ENCODE measurements around the gene FHL2.

Gene FHL2

DNA sequence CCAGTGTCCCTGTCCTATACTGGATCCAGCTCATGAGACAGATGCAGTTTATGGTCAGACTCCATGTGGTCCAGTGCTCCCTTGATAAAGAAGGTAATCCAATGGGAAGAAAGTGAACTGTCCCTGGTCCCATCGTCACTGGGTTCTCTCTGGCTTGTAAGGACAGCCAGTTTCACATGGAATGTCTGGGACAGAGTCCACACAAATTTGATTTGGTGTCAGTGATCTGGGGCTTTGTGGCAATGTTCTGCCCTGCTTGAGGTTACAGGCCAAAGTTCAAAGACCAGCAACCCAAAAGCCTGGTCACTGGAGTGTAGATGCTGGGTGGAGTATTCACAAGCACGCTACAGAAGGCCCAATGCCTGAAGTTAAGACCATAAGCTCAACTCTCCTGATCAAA lies 22.2 kb upstream of the FHL2 start:
- DNase-seq, result no peak

DNA sequence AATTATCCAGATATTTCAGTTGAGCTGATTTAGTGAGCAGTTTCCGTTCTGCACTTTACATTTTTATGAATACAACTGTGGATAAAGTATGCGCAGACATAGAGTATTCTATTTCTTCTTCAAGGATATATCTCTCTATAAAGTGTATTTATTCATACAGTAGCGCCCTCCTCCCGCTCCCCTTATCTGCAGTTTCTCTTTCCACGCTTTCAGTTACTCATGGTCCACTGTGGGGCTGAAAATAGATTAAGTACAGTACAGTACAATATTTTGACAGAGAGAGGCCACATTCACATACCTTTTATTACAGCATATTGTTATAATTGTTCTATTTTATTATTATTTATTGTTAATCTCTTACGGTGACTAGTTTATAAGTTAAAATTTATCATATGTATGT lies 19.7 kb upstream of the FHL2 start:
- DNase-seq, result no peak

DNA sequence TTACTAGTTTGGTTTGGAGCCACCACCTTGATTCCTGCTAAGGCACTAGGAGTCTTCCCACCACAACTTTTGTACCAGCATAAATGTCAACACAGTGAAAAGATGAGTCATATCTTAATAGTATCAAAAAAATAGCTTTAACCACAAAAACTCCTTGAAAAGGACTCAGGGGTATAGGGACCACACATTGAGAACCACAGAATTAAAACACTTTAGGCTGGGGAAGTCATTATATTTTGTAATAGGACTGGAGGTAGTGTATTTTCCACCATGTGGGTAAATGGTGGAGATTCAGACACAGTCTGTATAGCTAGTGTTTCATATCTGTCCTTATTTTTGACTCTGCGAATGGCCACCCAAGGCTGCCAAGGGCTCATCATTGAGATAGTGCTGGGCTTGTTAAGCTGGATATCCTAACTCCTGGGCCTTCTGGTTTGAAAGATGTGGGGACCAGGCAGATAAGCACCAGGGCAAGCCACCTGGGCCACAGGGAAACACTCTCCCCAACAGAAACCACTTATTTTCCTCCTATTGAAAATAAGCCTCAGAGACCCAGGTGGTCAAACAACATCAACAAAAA lies 19.1 kb upstream of the FHL2 start:
- DNase-seq, result no peak

DNA sequence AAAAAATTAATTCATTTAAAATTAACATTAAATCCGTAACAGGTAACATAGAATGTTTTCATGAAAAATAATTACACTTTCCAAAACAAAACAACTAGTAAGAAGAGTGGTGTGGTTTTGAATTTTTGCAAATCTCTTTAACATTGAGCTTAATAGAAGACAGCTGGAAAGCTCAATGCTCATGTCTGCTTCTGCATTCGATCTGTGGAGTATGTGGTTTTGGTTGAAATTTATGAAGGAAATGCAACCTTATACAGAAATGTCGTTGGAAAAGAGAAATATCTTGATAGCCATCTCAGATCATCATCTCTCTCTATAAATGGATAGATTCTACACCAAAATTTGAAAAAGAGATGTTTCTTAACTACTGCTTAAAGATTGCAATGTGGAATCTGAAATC lies 17.3 kb upstream of the FHL2 start:
- no peak for DNase-seq

DNA sequence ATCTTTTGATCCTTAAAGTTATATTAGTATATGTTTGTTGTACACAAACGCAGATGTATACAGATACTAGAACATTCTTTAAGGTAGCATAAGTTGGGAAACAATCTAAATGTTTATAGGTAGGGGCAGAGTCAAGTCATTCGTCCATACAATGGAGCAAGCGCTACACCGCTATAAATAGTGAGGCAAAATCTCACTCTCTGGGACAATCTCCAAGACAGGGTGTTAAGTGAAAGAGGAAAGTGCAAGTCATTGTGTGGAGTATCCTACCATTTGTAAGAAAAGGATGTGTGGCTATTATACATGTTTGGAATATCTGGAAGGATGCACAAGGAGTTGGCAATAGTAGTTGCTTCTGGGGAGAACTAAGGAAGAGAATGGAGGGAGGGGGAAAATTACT lies 16.2 kb upstream of the FHL2 start:
- DNase-seq, result no peak

DNA sequence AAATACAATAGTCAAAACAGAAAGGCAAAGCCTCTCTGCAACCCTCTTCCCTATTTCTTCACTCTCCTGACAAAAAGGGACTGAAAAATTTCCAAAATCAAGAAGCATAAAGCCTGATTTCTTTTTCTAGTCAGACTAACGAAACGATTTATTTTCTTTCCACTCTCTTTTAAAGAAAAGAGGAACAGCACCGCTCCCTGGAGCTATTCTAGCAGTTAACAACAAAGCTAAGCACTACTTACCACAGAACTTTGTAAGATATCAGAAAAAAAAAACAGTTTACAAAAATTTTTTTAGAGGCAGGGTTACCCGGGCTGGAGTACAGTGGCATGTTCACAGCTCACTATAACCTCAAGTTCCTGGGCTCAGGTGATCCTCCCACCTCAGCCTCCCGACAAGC lies 14.4 kb upstream of the FHL2 start:
- no peak for DNase-seq

DNA sequence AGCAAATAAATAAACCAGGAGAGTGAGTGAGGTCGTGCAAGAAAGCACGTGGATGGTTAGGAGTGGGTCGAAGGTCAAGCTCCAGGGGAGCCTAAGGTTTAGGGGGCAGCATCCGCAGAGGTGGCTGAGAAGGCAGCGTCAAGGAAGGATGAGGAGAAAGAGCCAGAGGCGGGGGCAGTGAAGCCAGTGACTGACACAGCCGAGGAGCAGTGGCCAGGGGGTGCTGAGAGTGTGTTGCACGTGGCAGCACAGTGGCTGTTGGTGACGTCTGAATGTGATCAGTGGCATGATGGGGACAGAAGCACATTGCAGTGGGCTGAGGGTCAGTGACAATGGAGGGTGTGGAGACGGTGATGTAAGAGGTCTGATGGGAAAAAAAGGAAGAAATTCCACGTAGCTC lies 13.7 kb upstream of the FHL2 start:
- DNase-seq, result no peak

DNA sequence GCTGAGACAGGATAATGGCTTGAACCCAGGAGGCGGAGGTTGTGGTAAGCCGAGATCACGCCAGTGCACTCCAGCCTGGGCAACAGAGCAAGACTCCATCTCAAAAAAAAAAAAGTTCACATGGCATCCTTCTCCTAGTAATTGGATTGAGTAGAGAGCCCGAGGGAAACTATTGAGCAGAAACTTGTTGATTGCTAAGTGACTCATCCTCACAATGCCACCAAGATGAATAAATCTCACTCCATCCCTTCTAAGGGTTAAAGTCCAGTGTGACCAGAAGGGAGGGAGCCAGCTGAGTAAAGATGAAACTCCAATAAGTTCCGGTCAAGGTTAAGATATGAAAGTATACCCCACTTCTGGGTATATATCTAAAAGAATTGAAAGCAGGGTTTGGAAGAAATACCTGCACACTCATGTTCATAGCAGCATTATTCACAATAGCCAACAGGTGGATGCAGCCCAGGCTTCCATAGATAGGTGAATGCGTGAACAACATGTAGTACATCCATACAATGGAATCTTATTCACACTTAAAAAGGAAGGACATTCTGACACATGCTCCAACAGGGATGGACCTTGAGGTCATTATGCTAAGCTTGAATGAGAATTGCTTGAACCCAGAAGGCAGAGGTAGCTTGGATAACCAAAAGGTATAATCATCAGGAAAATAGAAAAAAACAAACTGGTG lies 13.0 kb upstream of the FHL2 start:
- no peak for DNase-seq

DNA sequence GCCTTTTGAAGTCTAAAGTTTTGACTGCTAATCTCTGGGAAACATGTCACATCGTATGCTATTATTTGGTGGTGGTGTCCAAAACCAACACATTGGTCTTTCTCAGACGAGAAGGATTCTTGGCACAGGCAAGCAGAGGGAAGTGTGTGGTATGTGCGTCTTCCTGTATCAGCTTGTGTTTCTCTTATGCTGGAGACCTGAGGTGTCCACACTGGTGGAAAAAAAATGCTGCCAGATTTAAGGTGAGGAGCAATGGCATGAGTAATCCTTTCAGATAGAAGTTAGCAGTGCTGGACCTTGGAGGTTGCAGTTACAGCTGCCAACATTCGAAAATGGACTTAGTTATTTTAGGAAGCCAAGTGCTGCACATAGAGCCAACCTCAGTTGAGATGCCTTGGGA lies 11.7 kb upstream of the FHL2 start:
- DNase-seq, result no peak

DNA sequence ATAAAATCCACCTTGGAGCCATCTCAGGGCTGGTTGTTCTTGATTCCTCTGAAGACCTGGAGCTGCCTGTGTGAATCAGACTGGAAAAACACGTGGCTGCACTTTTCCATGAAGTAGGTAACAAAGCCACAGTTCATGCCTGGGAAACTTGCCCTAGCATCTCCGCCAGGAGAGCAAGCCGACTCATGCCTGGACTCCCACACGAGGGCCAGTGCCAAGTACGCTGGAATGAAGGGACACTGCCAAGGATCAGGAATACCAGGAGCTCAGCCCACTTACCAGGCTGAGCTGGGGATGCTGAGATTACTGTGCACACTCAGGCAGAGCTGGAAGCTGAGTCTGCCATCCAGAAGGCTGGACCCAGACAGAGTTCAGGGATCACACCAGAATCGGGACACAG lies 10.9 kb upstream of the FHL2 start:
- no peak for DNase-seq

DNA sequence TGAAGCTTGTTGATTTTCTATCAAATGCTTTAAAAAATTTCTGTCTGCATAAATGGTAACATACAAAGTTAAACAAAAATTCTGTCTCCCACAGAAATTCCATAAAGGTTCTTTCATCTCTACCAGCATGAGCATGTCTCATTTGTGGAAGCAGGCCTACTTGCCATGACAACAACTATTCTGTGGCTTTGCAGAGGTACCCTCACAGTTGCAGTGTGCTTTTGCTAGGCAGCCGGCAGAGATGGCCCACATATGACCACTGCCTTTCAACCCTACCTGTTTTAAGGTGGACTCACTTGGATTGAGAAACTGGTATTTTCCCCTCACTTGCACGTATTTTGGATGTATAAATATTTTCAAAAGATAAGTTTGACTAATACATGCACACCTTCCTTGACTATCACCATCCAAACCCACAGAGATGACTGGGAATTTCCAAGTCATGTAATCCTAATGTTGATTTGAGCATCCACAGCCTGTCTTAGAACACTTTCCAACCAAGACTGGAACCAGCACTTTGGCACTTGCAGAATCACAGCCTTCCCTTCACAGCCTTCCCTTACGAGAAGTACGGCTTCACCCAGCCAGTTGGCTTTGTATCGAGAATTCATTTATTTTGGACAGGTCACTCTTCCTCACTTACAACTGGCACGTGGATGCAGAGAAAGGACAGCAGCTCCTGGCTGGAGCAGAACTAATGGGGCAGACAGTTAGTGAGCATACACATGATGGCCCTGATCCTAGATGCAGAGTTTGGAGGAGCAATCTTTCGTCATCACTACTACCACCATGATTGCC lies 9.3 kb upstream of the FHL2 start:
- DNase-seq, result no peak

DNA sequence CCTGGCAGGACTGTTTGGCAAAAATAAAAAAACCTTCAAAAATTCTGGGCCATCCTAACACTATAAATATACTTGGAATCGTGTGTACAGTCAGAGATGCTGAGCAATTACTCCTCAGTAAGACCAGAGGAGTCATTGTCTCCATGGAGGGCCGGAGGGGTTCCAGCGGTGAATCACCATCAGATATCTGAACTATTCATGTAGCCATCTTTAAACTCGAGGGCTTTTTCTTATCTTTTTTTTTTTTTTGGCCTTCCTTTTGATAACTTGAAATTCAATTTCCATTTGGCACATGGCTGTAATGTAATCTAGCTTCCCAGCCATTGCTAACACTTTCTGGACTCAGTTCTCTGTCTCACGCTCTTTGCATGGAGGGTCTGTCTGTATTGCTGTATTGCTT lies 7.4 kb upstream of the FHL2 start:
- no peak for DNase-seq

DNA sequence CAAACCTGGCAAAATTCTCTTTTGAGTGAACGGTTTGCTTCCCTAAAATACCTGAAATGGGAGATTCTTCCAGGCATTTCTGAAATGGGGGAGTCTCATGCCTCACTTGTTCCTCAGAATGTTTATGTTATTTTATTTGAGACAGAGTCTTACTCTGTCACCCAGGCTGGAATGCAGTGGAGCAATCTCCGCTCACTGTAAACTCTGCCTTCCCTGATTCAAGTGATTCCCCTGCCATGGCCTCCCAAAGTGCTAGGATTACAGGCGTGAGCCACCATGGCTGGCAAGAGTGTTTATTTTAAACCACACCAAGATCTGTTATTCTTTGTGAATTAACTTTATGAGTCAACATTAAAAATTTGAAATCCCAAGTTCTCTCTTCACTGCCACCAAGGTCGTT lies 6.4 kb upstream of the FHL2 start:
- DNase-seq, result no peak

DNA sequence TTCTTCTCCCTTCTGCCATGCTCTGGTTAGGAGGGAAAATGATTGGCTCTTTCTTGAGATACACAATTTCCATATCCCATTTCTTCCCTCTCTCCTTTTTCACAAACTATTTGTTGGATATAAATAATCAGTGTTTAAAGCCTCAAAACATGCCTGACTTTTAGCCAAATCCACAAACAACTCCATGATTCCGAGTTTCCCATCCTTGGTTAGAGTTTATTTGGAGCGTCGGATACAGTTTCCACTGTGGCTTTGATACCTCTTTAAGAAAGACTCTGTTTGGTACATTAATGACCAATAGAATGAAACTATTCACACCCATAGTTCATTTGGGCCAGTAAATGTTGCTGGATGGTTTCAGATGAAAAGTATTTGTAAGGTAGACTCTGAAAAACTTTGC lies 5.9 kb upstream of the FHL2 start:
- no peak for DNase-seq

DNA sequence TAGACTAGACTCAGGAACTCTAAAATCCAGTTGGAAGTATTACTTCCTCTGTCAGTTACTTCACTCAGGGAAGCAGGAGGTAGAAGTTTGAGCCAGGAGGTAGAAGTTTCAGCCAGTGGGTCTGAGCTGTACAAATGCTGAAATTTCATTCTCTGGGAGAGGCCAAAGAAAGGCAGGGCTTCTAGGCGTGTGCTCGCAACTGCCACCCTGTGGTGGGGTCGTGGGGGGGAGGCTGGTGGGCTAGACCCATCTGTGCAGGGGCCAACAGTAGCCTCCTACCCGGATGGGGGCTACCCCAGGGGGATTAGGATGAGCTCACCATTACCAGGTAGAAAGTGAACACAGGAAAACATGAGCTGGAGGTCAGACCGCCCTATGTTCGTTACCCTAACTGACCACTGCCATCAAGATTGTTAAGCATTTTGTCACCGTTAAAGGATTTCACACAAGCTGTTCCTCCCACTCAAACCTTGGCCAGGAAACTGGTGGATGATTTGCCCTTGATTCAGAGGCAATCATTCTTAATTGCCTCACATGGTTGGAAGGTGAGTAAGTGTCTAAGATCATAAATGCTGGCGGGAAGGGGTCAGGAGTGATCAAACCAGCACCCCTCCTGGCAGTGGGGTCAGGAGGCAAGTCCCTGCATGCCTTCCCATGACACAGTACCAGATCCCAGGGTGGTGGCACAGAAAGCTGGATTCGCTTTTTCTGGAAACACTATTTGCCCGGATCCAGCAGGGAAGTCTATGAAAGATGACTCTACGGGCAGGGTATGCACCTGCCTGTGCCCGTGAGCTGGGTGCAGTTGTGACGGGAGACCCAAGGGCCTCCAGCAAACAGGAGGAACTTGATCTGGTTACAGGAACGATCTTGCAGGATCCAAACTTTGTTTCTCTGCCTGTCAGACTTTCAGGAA lies 5.2 kb upstream of the FHL2 start:
- DNase-seq, result no peak

DNA sequence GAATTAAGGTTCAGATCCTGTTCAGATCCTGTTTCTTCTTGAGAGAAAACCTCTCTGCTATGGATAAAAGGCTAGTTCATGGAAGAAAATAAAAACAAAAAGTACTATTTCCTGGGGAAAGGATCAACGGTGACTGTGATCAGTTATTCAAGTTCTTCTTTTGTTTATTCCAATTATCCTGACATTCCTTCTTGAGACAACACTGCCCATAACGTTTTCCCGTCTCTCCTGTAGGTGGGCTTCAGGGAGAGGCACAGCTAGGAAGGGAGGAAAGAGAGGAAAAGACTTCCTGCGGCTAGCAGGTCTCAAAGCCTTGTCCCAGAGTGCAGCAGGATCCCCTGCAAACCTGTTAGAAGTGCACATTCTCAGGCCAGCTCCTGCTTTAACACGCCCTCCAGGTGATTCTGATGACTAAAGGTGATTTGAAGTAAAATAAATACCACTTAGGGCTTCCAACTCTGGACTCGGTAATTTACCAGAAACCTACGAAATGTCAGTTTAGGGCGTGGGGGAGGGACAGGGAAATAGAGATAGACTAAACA lies 4.5 kb upstream of the FHL2 start:
- no peak for DNase-seq

DNA sequence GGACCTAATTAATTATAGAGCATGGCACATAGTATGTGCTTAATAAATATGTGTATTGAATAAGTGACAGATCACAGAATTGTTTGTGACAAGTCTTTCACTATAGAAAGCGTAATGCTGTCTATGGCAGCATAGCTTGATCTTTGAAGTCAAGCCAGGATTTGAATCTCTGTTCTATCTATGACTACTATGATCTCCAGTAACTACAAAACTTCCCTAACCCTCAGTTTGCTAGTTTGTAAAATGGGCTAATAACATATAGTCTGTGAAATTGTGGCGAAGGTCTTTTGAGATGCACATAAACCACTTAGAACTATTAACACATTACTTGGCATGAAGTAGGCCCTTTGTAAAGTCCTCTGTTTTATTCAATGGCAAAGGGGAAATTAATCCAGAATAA lies 4.0 kb upstream of the FHL2 start:
- DNase-seq, result no peak

DNA sequence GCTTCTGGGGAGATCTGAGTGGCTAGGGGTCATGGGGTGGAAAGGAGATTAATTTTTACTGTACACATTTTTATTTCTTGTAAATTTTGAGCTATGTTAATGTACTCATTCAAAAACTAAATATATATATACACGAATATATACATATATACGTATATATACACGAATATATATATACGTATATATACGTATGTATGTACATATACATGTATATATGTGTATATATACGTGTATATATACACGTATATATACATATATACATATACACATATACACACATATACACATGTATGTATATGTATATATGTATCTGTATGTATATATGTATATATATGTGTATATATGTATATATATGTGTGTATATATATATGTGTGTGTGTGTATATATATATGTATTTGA lies 3.0 kb upstream of the FHL2 start:
- DNase-seq, result no peak

DNA sequence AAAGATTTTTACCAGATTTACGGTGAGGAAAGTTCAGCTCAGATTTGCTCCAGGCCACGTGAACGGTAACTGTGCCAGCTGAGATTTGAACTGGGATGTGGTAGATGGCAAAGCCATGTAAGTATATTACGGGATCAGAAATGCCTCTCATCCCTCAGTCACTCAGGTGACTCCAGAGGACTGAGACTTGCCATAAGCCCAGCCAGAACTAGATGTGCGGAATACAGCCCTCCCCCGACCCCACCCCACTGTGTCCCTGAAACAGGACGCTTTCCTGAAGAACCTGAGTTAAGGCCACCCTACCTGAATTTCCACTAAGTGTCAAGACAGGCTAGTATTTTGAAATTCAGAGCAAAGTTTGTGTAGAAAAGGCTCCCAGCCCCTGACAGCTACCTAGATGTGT lies 1.3 kb upstream of the FHL2 start:
- DNase-seq, result no peak

DNA sequence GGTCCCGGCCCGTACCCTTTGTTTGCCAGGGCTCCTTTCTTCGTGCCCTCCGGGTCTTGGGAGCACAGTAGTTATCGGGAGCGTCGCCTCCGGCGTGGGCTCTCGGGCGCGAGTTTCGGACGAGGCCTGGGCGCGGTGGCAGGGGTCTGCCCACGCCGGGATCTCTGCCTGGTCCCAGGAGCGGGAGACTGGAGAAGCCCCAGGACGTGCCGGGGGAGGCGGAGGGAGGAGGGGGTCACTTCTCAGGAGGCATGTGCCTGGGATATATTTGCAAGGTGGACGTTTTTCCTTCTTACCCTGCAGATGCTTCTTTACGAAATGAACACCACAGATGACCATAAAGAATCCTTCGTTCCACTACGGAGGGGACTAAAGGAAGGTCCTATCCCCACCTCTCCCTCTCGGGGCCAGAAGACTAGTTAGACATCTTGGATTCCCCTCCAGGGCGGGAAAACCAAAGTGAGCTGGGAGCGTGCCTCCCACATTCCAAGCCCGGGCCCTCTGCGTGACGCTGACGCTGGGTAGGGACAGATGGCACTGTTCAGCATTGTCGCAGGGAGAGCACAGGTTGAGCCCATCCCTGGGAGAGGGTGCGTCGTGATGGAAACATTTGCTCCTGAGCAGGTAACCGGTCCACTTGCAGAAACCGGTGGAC lies 483 bp upstream of the FHL2 start:
- DNase-seq, result no peak

DNA sequence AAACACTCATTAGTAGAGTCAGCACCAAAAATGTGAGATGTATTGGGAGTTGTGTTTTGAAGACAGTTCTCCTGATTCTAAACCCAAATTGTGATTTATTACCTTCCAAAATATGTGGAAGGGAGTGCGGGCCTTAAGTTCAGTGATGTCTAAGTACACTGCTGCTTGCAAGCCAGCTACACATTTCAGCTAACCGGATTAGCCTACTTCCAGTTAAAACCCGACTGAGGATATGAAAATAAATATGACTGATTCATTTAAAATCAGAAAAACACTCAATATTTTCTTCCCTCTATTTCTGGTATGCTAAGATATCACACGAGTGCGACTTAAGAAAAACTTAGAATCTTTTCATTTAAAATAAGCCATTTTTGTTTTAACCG lies 907 bp downstream of the FHL2 start:
- DNase-seq, result no peak

DNA sequence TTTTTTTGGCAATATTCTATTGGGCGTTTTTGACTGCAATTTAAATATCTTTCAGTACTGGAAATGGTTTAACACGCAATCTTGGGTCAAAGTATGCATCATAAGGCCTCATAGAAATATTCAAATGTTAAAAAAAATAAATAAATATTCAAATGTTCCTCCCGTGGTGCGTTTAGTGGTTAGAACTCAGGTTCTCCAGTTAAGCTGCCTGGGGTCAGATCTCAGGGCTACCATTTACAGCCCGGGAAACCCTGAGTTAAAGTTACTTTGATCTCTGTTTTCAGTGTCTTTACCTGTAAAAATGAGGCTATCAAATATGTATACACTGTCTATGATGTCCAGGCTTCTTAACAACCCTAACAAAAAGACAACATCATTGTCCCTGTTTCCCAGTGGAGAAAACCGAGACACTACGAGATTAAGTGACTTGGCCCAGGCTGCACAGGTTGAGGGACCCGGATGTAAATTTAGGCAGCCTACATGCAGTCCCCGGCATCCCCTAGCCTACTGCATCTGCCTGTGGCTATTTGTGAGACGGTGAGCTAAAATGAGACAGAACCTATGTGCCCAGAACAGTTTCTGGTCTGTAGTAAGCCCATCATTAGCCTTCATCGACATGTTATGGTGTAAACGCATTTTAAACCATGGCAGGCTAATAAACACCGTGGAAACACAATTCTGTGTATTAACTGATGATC lies 1.7 kb downstream of the FHL2 start:
- DNase-seq, result no peak
